ENCODE measurements around the gene SOX12. TPM values are rescaled to one million over a fixed set of nuclear protein-coding genes. Genes with fewer than 3 reads are reported as not detected.

Gene SOX12
- total and polyA plus RNA-seq, 10 donors = 3.2 to 12.5 (median 7.0) TPM

GRCh38 chr20:297925-298775, 27.2 kb upstream of the SOX12 start:
- intact Hi-C loops (cut with DNase I; ENCODE audit: low total_unique reads) = no loop called here
- peak; percentile 92 for DNase-seq
- Histone ChIP-seq H3K36me3 (peaks cover 0 to 27% (median 0%) of the 10 kb centered on the region in 6 donors), H3K27ac (peak overlapping the region; percentile 97 to 99 (median 99)), H3K9me3 (no peaks in the 10 kb centered on the region), H3K4me3 (peak overlapping the region; percentile 64 to 91 (median 84)), H3K27me3 (replicated peaks in 1 of 7) (no peaks in the 10 kb centered on the region), H3K4me1 (peaks cover 35 to 69% (median 57%) of the 10 kb centered on the region in 6 donors)
- TF ChIP-seq POLR2A (IDR thresholded peaks at IDR 0.05) = peak in 1 of 3 donors; percentile 46
- TF ChIP-seq POLR2AphosphoS5 (IDR thresholded peaks at IDR 0.05) = peak; percentile 75 to 83 (median 76)
- TF ChIP-seq CTCF (IDR thresholded peaks at IDR 0.05 in 8 of 11, conservative IDR thresholded peaks at IDR 0.05 in 3 of 11) = no peak
- WGBS, 5 donors = 0 to 1% (median 0%) methylated on average over 23 to 75 of the region's 75 CpGs

GRCh38 chr20:298776-299391, 26.5 kb upstream of the SOX12 start:
- TF ChIP-seq POLR2AphosphoS5 (IDR thresholded peaks at IDR 0.05) (no peak), CTCF (IDR thresholded peaks at IDR 0.05 in 8 of 11, conservative IDR thresholded peaks at IDR 0.05 in 3 of 11) (no peak), POLR2A (IDR thresholded peaks at IDR 0.05) (no peak)
- 3 to 12% (median 6%) methylated on average over 15 of the region's 15 CpGs for WGBS, 5 donors
- intact Hi-C loops (cut with DNase I; ENCODE audit: low total_unique reads) = no loop called here
- DNase-seq = no peak
- Histone ChIP-seq H3K9me3 (no peaks in the 10 kb centered on the region), H3K27me3 (replicated peaks in 1 of 7) (no peaks in the 10 kb centered on the region), H3K4me3 (peak overlapping the region; percentile 64 to 91 (median 84)), H3K36me3 (peaks cover 0 to 27% (median 0%) of the 10 kb centered on the region in 6 donors), H3K27ac (peak overlapping the region; percentile 97 to 99 (median 99)), H3K4me1 (peaks cover 35 to 66% (median 57%) of the 10 kb centered on the region in 6 donors)

- H3K4me3 ChIP-seq = peak overlapping the region in 7 of 8 donors; percentile 64 to 91 (median 85)
- WGBS, 5 donors = 47 to 65% (median 50%) methylated on average over 10 of the region's 10 CpGs
- TF ChIP-seq CTCF (IDR thresholded peaks at IDR 0.05 in 8 of 11, conservative IDR thresholded peaks at IDR 0.05 in 3 of 11) = no peak
- TF ChIP-seq POLR2A (IDR thresholded peaks at IDR 0.05) = no peak
- no peak for TF ChIP-seq POLR2AphosphoS5 (IDR thresholded peaks at IDR 0.05)
- no peaks in the 10 kb centered on the region for H3K9me3 ChIP-seq
- peaks cover 0 to 27% (median 0%) of the 10 kb centered on the region in 6 donors for H3K36me3 ChIP-seq
- intact Hi-C loops (cut with DNase I; ENCODE audit: low total_unique reads) = no loop called here
- peak overlapping the region; percentile 42 to 99 (median 98) for H3K27ac ChIP-seq
- no peak for DNase-seq
- H3K4me1 ChIP-seq = peaks cover 35 to 66% (median 57%) of the 10 kb centered on the region in 6 donors
- no peaks in the 10 kb centered on the region for H3K27me3 ChIP-seq (replicated peaks in 1 of 7)
Observed at GRCh38 chr20:300345-300990, 24.9 kb upstream of the SOX12 start.

Measured in spleen (tissue), 11 donors.